Upper lobe of right lung (tissue), 1 donor: ENCODE results near the gene PRKCB. TPM values are rescaled to one million over a fixed set of nuclear protein-coding genes. Genes with fewer than 3 reads are reported as not detected.
"Not testable (repeated sequence)": the region's sequence is repeated elsewhere in the genome, so short reads cannot be mapped to it uniquely, and the experiment has no call there.

ENCODE experiments used
- ATAC-seq: fragments of 200-7000 bp; cut with Tn5 transposase; one replicate; pipeline ENCODE4 v1.9.1; 2020; ENCODE audit warnings: mild to moderate bottlenecking, moderate library complexity
- DNase-seq: peaks from one replicate; pipeline ENCODE4 v3.0.0-alpha.2; 2020
- H3K27ac ChIP-seq: fragments of 200-600 bp; one replicate; pipeline ENCODE4 v1.8.0; 2022
- H3K27me3 ChIP-seq: fragments of 200-600 bp; one replicate; pipeline ENCODE4 v1.8.0; 2022; ENCODE audit warnings: mild to moderate bottlenecking
- H3K36me3 ChIP-seq: fragments of 200-600 bp; one replicate; pipeline ENCODE4 v1.8.0; 2022
- H3K4me1 ChIP-seq: fragments of 200-600 bp; one replicate; pipeline ENCODE4 v1.8.0; 2022
- H3K4me3 ChIP-seq: fragments of 200-600 bp; one replicate; pipeline ENCODE4 v1.8.0; 2022; ENCODE audit warnings: mild to moderate bottlenecking
- H3K9me3 ChIP-seq: fragments of 200-600 bp; one replicate; pipeline ENCODE4 v1.8.0; 2022
- intact Hi-C: fragments of 100-400 bp; cut with DNase I; formaldehyde crosslinking; loops from one replicate; pipeline ENCODE4 v1.11.0; 2022
- total RNA-seq: library from RNA; stranded (reverse); fragmentation: NEBNext Ultra II Directional; extraction: Animal tissue kit (Norgen Biotek cat#: 25700); gene quantifications from one replicate; pipeline ENCODE4 v1.2.1, GENCODE V29; 2021
- TF ChIP-seq, protein P1 (sequence below): fragments of 200-600 bp; IDR thresholded peaks from one replicate; pipeline ENCODE4 v1.8.0; 2022; ENCODE audit warnings: antibody characterized with exemption
- donor health status: DM: no; HTN: yes; CAD: no; lungs with severe emphysema.

The PRKCB gene
- total RNA-seq, 1 donor from 2014 or later = 25.2 TPM

DNA sequence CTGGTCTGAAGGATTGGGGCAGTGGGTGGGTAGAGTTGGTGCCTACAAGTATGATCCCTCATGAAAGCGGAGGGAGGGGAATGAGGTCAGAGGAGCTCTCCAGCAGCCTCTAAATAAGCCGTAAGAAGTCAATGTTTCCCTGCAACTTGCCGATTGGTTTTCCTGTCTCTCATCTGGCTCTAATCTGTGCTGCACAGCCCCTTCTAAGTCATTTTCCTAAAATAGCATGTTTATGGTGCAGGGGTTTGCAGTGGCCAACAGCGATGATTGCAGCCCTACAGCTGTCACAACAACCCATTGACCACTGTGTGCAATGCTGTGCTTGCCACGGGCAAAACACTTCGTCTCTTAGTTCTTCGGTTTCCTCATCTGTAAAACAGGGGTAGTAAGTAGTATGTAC is 189.2 kb downstream of the PRKCB start:
- no peaks in the 10 kb centered on the region for H3K27me3 ChIP-seq
- no peak overlapping the region for H3K4me3 ChIP-seq
- no peak for ATAC-seq
- H3K27ac ChIP-seq = no peak overlapping the region
- TF ChIP-seq, protein P1, sequence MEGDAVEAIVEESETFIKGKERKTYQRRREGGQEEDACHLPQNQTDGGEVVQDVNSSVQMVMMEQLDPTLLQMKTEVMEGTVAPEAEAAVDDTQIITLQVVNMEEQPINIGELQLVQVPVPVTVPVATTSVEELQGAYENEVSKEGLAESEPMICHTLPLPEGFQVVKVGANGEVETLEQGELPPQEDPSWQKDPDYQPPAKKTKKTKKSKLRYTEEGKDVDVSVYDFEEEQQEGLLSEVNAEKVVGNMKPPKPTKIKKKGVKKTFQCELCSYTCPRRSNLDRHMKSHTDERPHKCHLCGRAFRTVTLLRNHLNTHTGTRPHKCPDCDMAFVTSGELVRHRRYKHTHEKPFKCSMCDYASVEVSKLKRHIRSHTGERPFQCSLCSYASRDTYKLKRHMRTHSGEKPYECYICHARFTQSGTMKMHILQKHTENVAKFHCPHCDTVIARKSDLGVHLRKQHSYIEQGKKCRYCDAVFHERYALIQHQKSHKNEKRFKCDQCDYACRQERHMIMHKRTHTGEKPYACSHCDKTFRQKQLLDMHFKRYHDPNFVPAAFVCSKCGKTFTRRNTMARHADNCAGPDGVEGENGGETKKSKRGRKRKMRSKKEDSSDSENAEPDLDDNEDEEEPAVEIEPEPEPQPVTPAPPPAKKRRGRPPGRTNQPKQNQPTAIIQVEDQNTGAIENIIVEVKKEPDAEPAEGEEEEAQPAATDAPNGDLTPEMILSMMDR = no peak
- DNase-seq = no peak
- no peaks in the 10 kb centered on the region for H3K9me3 ChIP-seq
- no peaks in the 10 kb centered on the region for H3K36me3 ChIP-seq
- intact Hi-C loops = no loop called here
- H3K4me1 ChIP-seq = no peaks in the 10 kb centered on the region

GRCh38 chr16:24027466-24027865 is 191.7 kb downstream of the PRKCB start:
- Histone ChIP-seq H3K4me3 (no peak overlapping the region), H3K27ac (no peak overlapping the region), H3K4me1 (no peaks in the 10 kb centered on the region), H3K9me3 (no peaks in the 10 kb centered on the region), H3K27me3 (no peaks in the 10 kb centered on the region), H3K36me3 (no peaks in the 10 kb centered on the region)
- no peak for ATAC-seq
- no peak for DNase-seq
- intact Hi-C loops = no loop called here
- TF ChIP-seq, protein P1 = no peak

- H3K9me3 ChIP-seq, H3K27me3 ChIP-seq, ATAC-seq, H3K4me1 ChIP-seq, H3K4me3 ChIP-seq, H3K27ac ChIP-seq, H3K36me3 ChIP-seq, DNase-seq, intact Hi-C loops: not testable (repeated sequence)
Observed at GRCh38 chr16:24029841-24030240, 194.1 kb downstream of the PRKCB start.

GRCh38 chr16:24035127-24035842 is 199.5 kb downstream of the PRKCB start:
- Histone ChIP-seq H3K27ac (no peak overlapping the region), H3K9me3 (no peaks in the 10 kb centered on the region), H3K27me3 (no peaks in the 10 kb centered on the region), H3K4me1 (no peaks in the 10 kb centered on the region), H3K4me3 (no peak overlapping the region), H3K36me3 (no peaks in the 10 kb centered on the region)
- ATAC-seq (peak; percentile 49), DNase-seq (no peak)
- intact Hi-C loops = no loop called here
- TF ChIP-seq, protein P1 = no peak

GRCh38 chr16:24036038-24036543 is 200.3 kb downstream of the PRKCB start:
- no peaks in the 10 kb centered on the region for H3K4me1 ChIP-seq
- DNase-seq (no peak), ATAC-seq (no peak)
- no peaks in the 10 kb centered on the region for H3K9me3 ChIP-seq
- H3K27ac ChIP-seq = no peak overlapping the region
- H3K27me3 ChIP-seq = no peaks in the 10 kb centered on the region
- intact Hi-C loops = no loop called here
- TF ChIP-seq, protein P1 = no peak
- H3K36me3 ChIP-seq = no peaks in the 10 kb centered on the region
- H3K4me3 ChIP-seq = no peak overlapping the region

DNA sequence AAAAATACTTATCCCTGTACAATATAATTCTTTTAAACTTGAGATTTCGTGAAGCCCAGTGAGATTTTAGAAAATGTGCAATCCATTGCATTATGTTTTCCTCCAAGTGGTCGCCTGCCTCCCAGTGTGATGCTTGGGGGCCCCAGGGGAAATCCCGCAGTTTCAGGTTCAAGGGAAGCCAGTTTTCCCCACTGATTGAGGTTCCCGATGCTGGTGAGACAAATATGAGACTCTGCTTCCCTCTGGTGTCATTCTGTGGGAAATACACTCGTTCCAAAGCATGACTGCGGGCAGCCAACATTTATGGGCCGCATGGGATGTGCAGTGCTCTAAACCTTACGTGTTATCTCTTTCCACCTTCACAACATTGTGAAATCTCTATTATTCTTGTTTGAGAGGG is 200.8 kb downstream of the PRKCB start:
- ATAC-seq = peak; percentile 69

More for the DNA sequence above, 200.8 kb downstream of the PRKCB start:
- H3K27me3 ChIP-seq = no peaks in the 10 kb centered on the region
- intact Hi-C loops = no loop called here
- DNase-seq = no peak
- no peaks in the 10 kb centered on the region for H3K9me3 ChIP-seq
- H3K36me3 ChIP-seq = no peaks in the 10 kb centered on the region
- TF ChIP-seq, protein P1 = peak; percentile 62
- no peak overlapping the region for H3K4me3 ChIP-seq
- H3K4me1 ChIP-seq = no peaks in the 10 kb centered on the region
- H3K27ac ChIP-seq = no peak overlapping the region
